ENCODE data around the gene GABRR1. TPM values are rescaled to one million over a fixed set of nuclear protein-coding genes. Genes with fewer than 3 reads are reported as not detected.

Gene GABRR1
- total and polyA plus RNA-seq, 2 donors (not counting 3 experiments of a cell fraction or from before 2014, with no cell fraction given) = not detected

- H3K27ac ChIP-seq (ENCODE audit: insufficient read depth, low read depth, low read length) = no peak overlapping the region
- POLR2A ChIA-PET = no interaction called here
- no peak for FAIRE-seq
- H3K27me3 ChIP-seq (ENCODE audit: control insufficient read depth in 2 of 2, insufficient read depth in 2 of 2, low read length in 2 of 2) = peaks cover 17 to 30% of the 10 kb centered on the region in 2 experiments
- no peaks in the 10 kb centered on the region for H3K9me1 ChIP-seq (replicated peaks; ENCODE audit: control insufficient read depth, extremely low read depth, insufficient read depth, low read length)
- H3K4me1 ChIP-seq (ENCODE audit: control insufficient read depth, extremely low read depth, insufficient read depth, low read length) = no peaks in the 10 kb centered on the region
- H3K36me3 ChIP-seq (ENCODE audit: control insufficient read depth in 2 of 2, extremely low read depth in 1 of 2, insufficient read depth in 2 of 2, low read length in 2 of 2) = no peaks in the 10 kb centered on the region
- H3K4me2 ChIP-seq (ENCODE audit: insufficient read depth, low read length) = no peak overlapping the region
- H3K4me3 ChIP-seq (replicated peaks in 1 of 3; ENCODE audit: insufficient read depth in 1 of 3, low read depth in 1 of 3, low read length in 3 of 3) = no peak overlapping the region
- intact Hi-C loops (cut with micrococcal nuclease) = no loop called here
- CTCF ChIA-PET = interaction anchor here (1.2 kb wide), 1 partner anchor 233 kb away, joined by 3 read pairs; no protein-coding TSS in a partner anchor
- BruUV-seq (replicated peaks) = no TSS peak
- no peak overlapping the region for H2AFZ ChIP-seq (ENCODE audit: low read depth, low read length)
- H3K79me2 ChIP-seq (ENCODE audit: control insufficient read depth, insufficient read depth, low read length) = no peaks in the 10 kb centered on the region
- DNase-seq (ENCODE audit: low read depth, low spot score) = no peak
- no peak for TF ChIP-seq FOS (IDR thresholded peaks at IDR 0.05; ENCODE audit: borderline replicate concordance, insufficient read depth, low read length)
- TF ChIP-seq POLR2AphosphoS5 (IDR thresholded peaks at IDR 0.05; ENCODE audit: insufficient read depth, low read depth, low read length) = no peak
- no peak for TF ChIP-seq GATA2 (IDR thresholded peaks at IDR 0.05; ENCODE audit: insufficient read depth, insufficient read length, low read depth, low read length)
- no peak overlapping the region for H3K9ac ChIP-seq (replicated peaks; ENCODE audit: extremely low read depth, insufficient read depth, low read length)
- no peaks in the 10 kb centered on the region for H3K9me3 ChIP-seq (replicated peaks; ENCODE audit: control insufficient read depth, insufficient read depth, low read length)
- dilution Hi-C loops (cut with MboI; ENCODE audit: extremely low pct_ligation_motif_present, low sequenced_read_pairs) = no loop called here
- no peaks in the 10 kb centered on the region for H4K20me1 ChIP-seq (replicated peaks; ENCODE audit: control insufficient read depth, extremely low read depth, insufficient read depth, low read length)
Measured at GRCh38 chr6:89215391-89215790, 1.8 kb downstream of the GABRR1 start.

- Histone ChIP-seq H3K79me2 (ENCODE audit: control insufficient read depth, insufficient read depth, low read length) (no peaks in the 10 kb centered on the region), H2AFZ (ENCODE audit: low read depth, low read length) (no peak overlapping the region), H3K9me1 (replicated peaks; ENCODE audit: control insufficient read depth, extremely low read depth, insufficient read depth, low read length) (no peaks in the 10 kb centered on the region), H3K27ac (ENCODE audit: insufficient read depth, low read depth, low read length) (no peak overlapping the region), H3K4me3 (replicated peaks in 1 of 3; ENCODE audit: insufficient read depth in 1 of 3, low read depth in 1 of 3, low read length in 3 of 3) (no peak overlapping the region), H3K4me1 (ENCODE audit: control insufficient read depth, extremely low read depth, insufficient read depth, low read length) (no peaks in the 10 kb centered on the region), H4K20me1 (replicated peaks; ENCODE audit: control insufficient read depth, extremely low read depth, insufficient read depth, low read length) (no peaks in the 10 kb centered on the region), H3K36me3 (ENCODE audit: control insufficient read depth in 2 of 2, extremely low read depth in 1 of 2, insufficient read depth in 2 of 2, low read length in 2 of 2) (no peaks in the 10 kb centered on the region), H3K4me2 (ENCODE audit: insufficient read depth, low read length) (no peak overlapping the region), H3K9ac (replicated peaks; ENCODE audit: extremely low read depth, insufficient read depth, low read length) (no peak overlapping the region), H3K27me3 (ENCODE audit: control insufficient read depth in 2 of 2, insufficient read depth in 2 of 2, low read length in 2 of 2) (peaks cover 17 to 30% of the 10 kb centered on the region in 2 experiments), H3K9me3 (replicated peaks; ENCODE audit: control insufficient read depth, insufficient read depth, low read length) (no peaks in the 10 kb centered on the region)
- BruUV-seq (replicated peaks) = no TSS peak
- dilution Hi-C loops (cut with MboI; ENCODE audit: extremely low pct_ligation_motif_present, low sequenced_read_pairs) (no loop called here), intact Hi-C loops (cut with micrococcal nuclease) (no loop called here)
- TF ChIP-seq CTCF (IDR thresholded peaks at IDR 0.05; ENCODE audit: extremely low read depth in 1 of 2, insufficient read depth in 1 of 2, low read depth in 1 of 2, low read length in 2 of 2) = no peak
- no peak for TF ChIP-seq MYC (IDR thresholded peaks at IDR 0.05; ENCODE audit: low read depth, low read length)
- TF ChIP-seq POLR2A (IDR thresholded peaks at IDR 0.05; ENCODE audit: low read depth, low read length) = no peak
- TF ChIP-seq, protein P1, sequence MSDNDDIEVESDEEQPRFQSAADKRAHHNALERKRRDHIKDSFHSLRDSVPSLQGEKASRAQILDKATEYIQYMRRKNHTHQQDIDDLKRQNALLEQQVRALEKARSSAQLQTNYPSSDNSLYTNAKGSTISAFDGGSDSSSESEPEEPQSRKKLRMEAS (IDR thresholded peaks at IDR 0.05; ENCODE audit: insufficient read depth, insufficient read length) = no peak
- no peak for TF ChIP-seq GATA2 (IDR thresholded peaks at IDR 0.05; ENCODE audit: insufficient read depth, insufficient read length, low read depth, low read length)
- no peak for TF ChIP-seq EZH2 (IDR thresholded peaks at IDR 0.05; ENCODE audit: borderline replicate concordance, low read depth, low read length, severe bottlenecking)
- no peak for TF ChIP-seq JUN (IDR thresholded peaks at IDR 0.05; ENCODE audit: borderline replicate concordance, insufficient read depth, insufficient read length, low read depth)
- DNase-seq (ENCODE audit: low read depth, low spot score) (no peak), FAIRE-seq (no peak)
- CTCF ChIA-PET = no interaction called here
- POLR2A ChIA-PET = no interaction called here
Measured at GRCh38 chr6:89214197-89214596, 3.0 kb downstream of the GABRR1 start.

Measured in endothelial cell of umbilical vein (primary cell).